Ascending aorta (tissue), 2 donors: ENCODE results near the gene VPS8. TPM values are rescaled to one million over a fixed set of nuclear protein-coding genes. Genes with fewer than 3 reads are reported as not detected.
A peak's percentile ranks its signal among the peaks of the same experiment; 100 is the strongest.

Experiments
- DNase-seq, 2 donors: peaks; one replicate each; pipeline ENCODE4 v3.0.0-alpha.2; 2019; ENCODE audit warnings: low spot score in 2 of 2
- H3K27ac ChIP-seq, 2 donors: fragments of 200-600 bp; sonication (generic); one replicate each; pipeline ENCODE4 v1.5.1; 2016 to 2017; ENCODE audit warnings: mild to moderate bottlenecking in 1 of 2
- H3K27me3 ChIP-seq: fragments of 200-600 bp; sonication (generic); one replicate; pipeline ENCODE4 v1.5.1; 2017
- H3K36me3 ChIP-seq, 2 donors: fragments of 200-600 bp; sonication (generic); one replicate each; pipeline ENCODE4 v1.5.1; 2016
- H3K4me1 ChIP-seq, 2 donors: fragments of 200-600 bp; sonication (generic); one replicate each; pipeline ENCODE4 v1.5.1; 2016 to 2017; ENCODE audit warnings: mild to moderate bottlenecking in 1 of 2
- H3K4me3 ChIP-seq, 2 donors: fragments of 200-600 bp; sonication (generic); one replicate each; pipeline ENCODE4 v1.5.1; 2016 to 2017; ENCODE audit warnings: mild to moderate bottlenecking in 1 of 2
- H3K9me3 ChIP-seq, 2 donors: fragments of 200-600 bp; sonication (generic); one replicate each; pipeline ENCODE4 v1.5.1; 2016
- intact Hi-C: fragments of 100-400 bp; cut with DNase I; formaldehyde crosslinking; loops from one replicate; pipeline ENCODE4 v1.15.1; 2023
- total RNA-seq: library from RNA; depleted of rRNA; stranded (reverse); fragments of >200 nt; gene quantifications from one replicate; pipeline ENCODE4 v1.1.0, GENCODE V29; 2016
- TF ChIP-seq, protein P1 (sequence below), 3 experiments: fragments of 200-600 bp in 2 of 3; fragments of 450-650 bp in 1 of 3; sonication (generic) in 2 of 3; IDR thresholded peaks; one replicate each; pipeline ENCODE4 v1.5.1; 2016 to 2019; ENCODE audit warnings: antibody characterized with exemption in 3 of 3, mild to moderate bottlenecking in 1 of 3, moderate library complexity in 1 of 3

The VPS8 gene
- total RNA-seq, 1 donor from 2014 or later, result 24.9 TPM

DNA sequence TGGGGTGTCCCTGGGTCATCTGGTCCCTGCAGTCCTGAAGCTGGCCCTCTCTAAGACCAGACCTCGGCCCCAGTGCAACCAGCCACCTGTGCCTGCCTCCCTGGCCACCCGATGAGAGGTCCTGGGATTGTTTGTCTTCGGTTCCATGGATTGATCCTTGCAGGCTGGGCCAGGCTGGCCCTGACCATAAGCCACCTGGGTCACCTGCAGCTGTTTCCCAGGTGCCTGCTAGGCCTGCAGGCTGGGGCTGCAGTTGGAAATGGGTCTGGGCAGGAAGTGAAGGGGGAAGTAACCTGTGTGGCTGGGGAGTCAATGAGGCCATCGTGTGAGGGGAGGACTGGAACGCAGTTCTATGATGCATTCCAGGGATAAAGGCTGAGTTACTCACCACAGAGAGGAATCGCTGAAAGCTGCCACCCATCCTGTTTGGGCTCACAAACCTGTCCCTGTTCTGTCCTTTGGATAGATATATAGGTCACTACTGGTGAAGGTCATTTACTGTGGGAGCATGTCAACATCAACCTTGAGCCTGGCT, 30.9 kb upstream of the VPS8 start:
- Histone ChIP-seq H3K4me1 (no peaks in the 10 kb centered on the region), H3K36me3 (no peaks in the 10 kb centered on the region), H3K27ac (no peak overlapping the region), H3K4me3 (no peak overlapping the region), H3K27me3 (no peaks in the 10 kb centered on the region), H3K9me3 (no peaks in the 10 kb centered on the region)
- intact Hi-C loops, result no loop called here
- DNase-seq, result no peak
- TF ChIP-seq, protein P1, sequence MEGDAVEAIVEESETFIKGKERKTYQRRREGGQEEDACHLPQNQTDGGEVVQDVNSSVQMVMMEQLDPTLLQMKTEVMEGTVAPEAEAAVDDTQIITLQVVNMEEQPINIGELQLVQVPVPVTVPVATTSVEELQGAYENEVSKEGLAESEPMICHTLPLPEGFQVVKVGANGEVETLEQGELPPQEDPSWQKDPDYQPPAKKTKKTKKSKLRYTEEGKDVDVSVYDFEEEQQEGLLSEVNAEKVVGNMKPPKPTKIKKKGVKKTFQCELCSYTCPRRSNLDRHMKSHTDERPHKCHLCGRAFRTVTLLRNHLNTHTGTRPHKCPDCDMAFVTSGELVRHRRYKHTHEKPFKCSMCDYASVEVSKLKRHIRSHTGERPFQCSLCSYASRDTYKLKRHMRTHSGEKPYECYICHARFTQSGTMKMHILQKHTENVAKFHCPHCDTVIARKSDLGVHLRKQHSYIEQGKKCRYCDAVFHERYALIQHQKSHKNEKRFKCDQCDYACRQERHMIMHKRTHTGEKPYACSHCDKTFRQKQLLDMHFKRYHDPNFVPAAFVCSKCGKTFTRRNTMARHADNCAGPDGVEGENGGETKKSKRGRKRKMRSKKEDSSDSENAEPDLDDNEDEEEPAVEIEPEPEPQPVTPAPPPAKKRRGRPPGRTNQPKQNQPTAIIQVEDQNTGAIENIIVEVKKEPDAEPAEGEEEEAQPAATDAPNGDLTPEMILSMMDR (IDR thresholded peaks at IDR 0.05), result no peak

DNA sequence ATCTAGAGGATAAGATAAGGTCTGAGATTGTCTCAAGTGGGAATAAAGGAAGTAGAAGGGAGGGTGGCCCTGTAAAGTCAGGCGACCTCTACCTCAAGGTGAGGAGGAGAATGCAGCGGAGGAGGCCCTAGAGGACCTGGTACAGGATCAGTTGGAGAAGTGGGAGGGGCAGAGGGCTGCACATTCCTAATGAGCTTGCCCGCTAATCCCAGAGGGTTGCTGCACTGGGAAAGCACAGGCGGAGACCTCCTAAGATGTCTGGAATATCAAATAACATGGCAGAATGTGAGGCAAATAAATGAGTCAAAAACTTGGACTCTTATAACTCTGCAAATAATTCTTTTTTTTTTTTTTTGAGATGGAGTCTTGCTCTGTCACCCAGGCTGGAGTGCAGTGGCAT, 30.2 kb upstream of the VPS8 start:
- intact Hi-C loops, result no loop called here
- no peak for DNase-seq
- H3K36me3 ChIP-seq, result no peaks in the 10 kb centered on the region
- H3K27ac ChIP-seq, result no peak overlapping the region
- H3K4me3 ChIP-seq, result no peak overlapping the region
- TF ChIP-seq, protein P1 (IDR thresholded peaks at IDR 0.05), result no peak
- H3K9me3 ChIP-seq, result no peaks in the 10 kb centered on the region
- peaks cover 0 to 1% of the 10 kb centered on the region in 2 donors for H3K4me1 ChIP-seq
- H3K27me3 ChIP-seq, result no peaks in the 10 kb centered on the region

DNA sequence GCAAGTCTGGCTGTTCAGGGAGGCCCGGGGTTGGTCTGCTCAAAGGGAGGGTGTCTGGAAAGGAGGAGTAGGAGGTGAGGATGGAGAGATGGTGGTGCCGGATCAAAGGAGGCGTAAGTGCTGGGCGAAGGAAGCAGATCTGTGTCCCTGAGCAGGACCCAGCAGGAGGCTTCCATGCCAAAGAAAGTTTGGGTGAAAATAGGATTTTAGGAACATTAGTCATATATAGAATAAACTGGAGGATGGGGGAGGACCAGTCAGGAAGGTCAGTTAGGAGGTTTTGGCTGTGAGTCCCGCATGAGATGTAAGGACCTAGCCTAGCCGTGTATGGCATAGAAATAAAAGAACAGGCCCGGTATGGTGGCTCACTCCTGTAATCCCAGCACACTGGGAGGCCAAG, 28.6 kb upstream of the VPS8 start:
- H3K27me3 ChIP-seq, result no peaks in the 10 kb centered on the region
- no peak overlapping the region for H3K4me3 ChIP-seq
- H3K9me3 ChIP-seq, result no peaks in the 10 kb centered on the region
- DNase-seq, result no peak
- TF ChIP-seq, protein P1 (IDR thresholded peaks at IDR 0.05), result no peak
- peaks cover 0 to 5% of the 10 kb centered on the region in 2 donors for H3K4me1 ChIP-seq
- H3K36me3 ChIP-seq, result no peaks in the 10 kb centered on the region
- intact Hi-C loops, result no loop called here
- H3K27ac ChIP-seq, result no peak overlapping the region

- no peaks in the 10 kb centered on the region for H3K36me3 ChIP-seq
- H3K27ac ChIP-seq, result no peak overlapping the region
- TF ChIP-seq, protein P1 (IDR thresholded peaks at IDR 0.05), result no peak
- intact Hi-C loops, result no loop called here
- DNase-seq, result no peak
- peaks cover 0 to 5% of the 10 kb centered on the region in 2 donors for H3K4me1 ChIP-seq
- no peaks in the 10 kb centered on the region for H3K27me3 ChIP-seq
- no peaks in the 10 kb centered on the region for H3K9me3 ChIP-seq
- H3K4me3 ChIP-seq, result no peak overlapping the region
These were observed 27.1 kb upstream of the VPS8 start for GRCh38 chr3:184784731-184785500.

DNA sequence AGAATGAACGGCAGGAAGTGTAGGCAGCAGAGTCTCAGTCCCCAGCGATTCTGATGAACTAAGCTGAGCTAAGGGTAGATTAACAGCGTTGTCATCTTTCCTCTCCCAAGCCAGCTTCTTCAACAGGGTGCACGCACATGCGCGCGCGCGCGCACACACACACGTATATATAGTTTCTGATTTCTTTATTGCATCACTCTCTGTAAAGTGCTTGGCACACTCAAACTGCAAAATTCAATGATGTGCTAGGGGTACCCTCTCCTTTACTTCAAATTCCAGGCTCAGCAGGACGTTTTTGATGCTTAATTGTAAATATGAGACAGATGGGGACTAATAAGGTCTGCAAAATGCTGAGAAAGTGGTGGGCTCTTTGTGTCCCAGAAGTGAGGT, 26.1 kb upstream of the VPS8 start:
- peak overlapping the region in 1 of 2 donors; percentile 46 for H3K4me3 ChIP-seq
- no peak for DNase-seq
- intact Hi-C loops, result no loop called here
- H3K4me1 ChIP-seq, result peaks cover 0 to 5% of the 10 kb centered on the region in 2 donors
- H3K36me3 ChIP-seq, result no peaks in the 10 kb centered on the region
- H3K27ac ChIP-seq, result peak overlapping the region; percentile 59 to 73
- no peaks in the 10 kb centered on the region for H3K27me3 ChIP-seq
- H3K9me3 ChIP-seq, result no peaks in the 10 kb centered on the region
- TF ChIP-seq, protein P1 (IDR thresholded peaks at IDR 0.05), result no peak
